ENCODE measurements around the gene NFKBIL1.
A peak's percentile ranks its signal among the peaks of the same experiment; 100 is the strongest.
"Not testable (repeated sequence)": the region's sequence is repeated elsewhere in the genome, so short reads cannot be mapped to it uniquely, and the experiment has no call there.

Gene NFKBIL1, protein sequence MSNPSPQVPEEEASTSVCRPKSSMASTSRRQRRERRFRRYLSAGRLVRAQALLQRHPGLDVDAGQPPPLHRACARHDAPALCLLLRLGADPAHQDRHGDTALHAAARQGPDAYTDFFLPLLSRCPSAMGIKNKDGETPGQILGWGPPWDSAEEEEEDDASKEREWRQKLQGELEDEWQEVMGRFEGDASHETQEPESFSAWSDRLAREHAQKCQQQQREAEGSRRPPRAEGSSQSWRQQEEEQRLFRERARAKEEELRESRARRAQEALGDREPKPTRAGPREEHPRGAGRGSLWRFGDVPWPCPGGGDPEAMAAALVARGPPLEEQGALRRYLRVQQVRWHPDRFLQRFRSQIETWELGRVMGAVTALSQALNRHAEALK

DNA sequence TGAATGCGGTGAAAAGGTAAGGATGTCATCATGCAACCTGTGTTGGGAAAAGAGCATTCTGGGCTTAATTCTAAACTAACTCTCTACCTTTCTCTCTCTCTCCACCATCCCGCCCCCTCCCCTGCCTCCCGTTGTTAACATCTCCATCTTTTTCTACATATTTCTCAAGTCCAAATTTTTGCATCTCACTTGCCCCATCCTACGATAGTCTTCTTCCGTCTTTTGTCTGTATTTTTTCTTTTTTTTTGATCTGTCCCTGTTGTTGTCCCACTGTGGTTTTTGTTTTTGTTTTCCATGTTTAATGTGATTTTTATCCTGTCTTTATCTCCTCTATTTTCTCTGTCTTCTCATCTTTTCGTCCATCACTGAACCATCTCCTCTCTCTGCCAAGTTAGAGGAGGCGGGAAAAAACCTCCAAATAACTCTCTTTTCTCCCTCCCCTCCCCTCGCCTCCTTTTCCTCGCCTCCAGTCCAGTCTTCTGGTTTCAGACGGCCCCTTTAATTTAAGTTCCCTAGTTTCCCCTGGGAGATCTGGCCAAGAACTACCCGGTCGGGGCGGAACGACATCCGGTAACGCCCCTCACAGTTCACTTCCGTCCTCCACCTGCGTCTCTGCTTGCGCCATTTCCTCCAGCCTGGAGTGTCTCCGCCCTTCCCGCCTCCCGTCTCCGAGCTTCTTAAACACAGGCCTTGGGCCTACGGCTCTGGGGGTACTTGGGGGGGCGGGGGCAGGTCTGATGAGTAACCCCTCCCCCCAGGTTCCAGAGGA, at the start of gene NFKBIL1:
Gene NFKBIL1, plus strand, starts transcription at position 651 of the 769 bp plus-strand sequence. Its CDS starts 87 bp downstream, at position 738.
- in situ Hi-C loops (cut with HindIII; ENCODE audit: low sequenced_read_pairs), result no loop called here
- DNase-seq (ENCODE audit: low read depth), result peak; percentile 95
- H3K4me3 ChIP-seq (ENCODE audit: low read depth, low read length), result peak within 1 kb of the TSS; percentile 54
- TF ChIP-seq, protein P1, sequence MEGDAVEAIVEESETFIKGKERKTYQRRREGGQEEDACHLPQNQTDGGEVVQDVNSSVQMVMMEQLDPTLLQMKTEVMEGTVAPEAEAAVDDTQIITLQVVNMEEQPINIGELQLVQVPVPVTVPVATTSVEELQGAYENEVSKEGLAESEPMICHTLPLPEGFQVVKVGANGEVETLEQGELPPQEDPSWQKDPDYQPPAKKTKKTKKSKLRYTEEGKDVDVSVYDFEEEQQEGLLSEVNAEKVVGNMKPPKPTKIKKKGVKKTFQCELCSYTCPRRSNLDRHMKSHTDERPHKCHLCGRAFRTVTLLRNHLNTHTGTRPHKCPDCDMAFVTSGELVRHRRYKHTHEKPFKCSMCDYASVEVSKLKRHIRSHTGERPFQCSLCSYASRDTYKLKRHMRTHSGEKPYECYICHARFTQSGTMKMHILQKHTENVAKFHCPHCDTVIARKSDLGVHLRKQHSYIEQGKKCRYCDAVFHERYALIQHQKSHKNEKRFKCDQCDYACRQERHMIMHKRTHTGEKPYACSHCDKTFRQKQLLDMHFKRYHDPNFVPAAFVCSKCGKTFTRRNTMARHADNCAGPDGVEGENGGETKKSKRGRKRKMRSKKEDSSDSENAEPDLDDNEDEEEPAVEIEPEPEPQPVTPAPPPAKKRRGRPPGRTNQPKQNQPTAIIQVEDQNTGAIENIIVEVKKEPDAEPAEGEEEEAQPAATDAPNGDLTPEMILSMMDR (IDR thresholded peaks at IDR 0.05; ENCODE audit: low read depth, low read length, missing control alignments), result no peak

DNA sequence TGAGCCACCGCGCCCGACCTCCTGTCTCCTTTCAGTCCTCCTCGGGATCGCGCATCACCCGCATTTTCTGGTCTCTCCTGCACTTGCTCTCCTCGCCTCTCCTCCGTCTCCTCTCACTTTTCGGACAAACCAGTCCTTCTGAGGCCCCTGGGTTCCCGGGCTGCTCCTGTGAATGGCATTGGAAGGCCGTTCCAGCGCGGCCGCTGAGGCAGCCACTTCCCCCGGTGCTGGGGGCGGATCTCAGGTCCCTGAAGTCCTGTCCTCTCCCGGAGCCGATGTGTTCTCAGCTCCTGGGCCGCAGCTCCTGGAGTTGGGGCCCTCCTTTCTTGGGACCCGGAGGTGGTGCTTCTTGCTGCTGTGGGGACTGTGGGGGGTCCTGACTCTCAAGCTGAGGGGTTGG, 48.7 kb upstream of the NFKBIL1 start:
- DNase-seq (ENCODE audit: low read depth), result no peak
- TF ChIP-seq, protein P1 (IDR thresholded peaks at IDR 0.05; ENCODE audit: low read depth, low read length, missing control alignments), result no peak
- in situ Hi-C loops (cut with HindIII; ENCODE audit: low sequenced_read_pairs), result no loop called here

DNA sequence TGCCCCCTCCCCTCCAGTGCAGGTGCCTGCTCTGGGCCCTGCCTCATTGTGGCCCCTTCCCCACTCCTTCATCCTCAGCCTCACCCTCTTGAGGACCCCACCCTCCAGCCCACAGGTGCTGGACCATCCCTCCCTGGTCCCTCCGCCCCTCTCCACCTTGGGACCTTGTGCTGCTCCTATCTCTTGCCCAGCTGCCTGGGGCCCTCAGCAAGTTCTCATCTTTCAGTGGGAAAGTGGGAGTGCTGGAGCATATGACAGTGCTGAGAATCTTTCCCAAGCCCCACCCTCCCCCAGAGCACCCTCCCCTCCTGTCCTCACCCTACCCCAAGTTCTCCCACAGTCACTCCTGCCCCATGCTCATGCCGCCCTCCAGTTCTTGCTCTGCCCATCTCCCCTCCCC, 47.8 kb upstream of the NFKBIL1 start:
- DNase-seq (ENCODE audit: low read depth), result not testable (repeated sequence)

More for the DNA sequence above, 48.7 kb upstream of the NFKBIL1 start:
- peak overlapping the region; percentile 51 for H3K4me3 ChIP-seq (ENCODE audit: low read depth, low read length)

DNA sequence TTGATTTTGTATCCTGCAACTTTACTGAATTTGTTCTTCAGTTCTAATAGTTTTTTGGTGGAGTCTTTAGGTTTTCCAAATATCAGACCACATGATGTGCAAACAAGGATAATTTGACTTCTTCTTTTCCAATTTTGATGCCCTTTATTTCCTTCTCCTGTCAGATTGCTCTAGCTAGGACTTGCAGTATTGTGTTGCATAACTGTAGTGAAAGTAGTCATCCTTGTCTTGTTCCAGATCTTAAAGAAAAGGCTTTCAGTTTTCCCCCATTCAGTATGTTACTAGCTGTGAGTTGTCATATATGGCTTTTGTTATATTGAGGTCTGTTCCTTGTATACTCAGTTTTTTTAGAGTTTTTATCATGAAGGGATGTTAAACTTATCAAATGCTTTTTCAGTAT, 44.8 kb upstream of the NFKBIL1 start:
- no peak for DNase-seq (ENCODE audit: low read depth)
- TF ChIP-seq, protein P1 (IDR thresholded peaks at IDR 0.05; ENCODE audit: low read depth, low read length, missing control alignments), result no peak
- in situ Hi-C loops (cut with HindIII; ENCODE audit: low sequenced_read_pairs), result no loop called here
- no peak overlapping the region for H3K4me3 ChIP-seq (ENCODE audit: low read depth, low read length)

More for the DNA sequence above, 47.8 kb upstream of the NFKBIL1 start:
- H3K4me3 ChIP-seq (ENCODE audit: low read depth, low read length); in situ Hi-C loops (cut with HindIII; ENCODE audit: low sequenced_read_pairs): not testable (repeated sequence)

DNA sequence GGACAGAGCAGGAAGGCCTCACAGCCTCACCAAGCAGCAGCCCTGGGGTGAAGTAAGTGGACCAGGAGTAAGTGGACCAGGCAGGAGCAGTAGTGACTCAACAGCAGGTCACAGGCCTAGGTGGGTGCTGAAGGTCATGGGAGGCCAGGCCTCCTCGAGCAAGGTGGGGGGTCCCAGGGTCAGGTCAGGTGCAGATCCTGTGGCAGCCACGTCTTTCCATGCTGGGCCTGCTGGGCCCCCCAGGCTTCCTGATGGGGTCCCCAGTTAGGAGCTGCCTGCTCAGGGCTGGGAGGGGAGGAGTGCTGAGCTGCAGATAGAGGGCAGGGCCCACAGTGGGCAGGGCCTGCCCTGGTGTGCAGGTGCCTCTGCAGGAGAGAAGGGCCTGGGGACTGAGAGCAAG, 38.4 kb upstream of the NFKBIL1 start:
- DNase-seq (ENCODE audit: low read depth); H3K4me3 ChIP-seq (ENCODE audit: low read depth, low read length); in situ Hi-C loops (cut with HindIII; ENCODE audit: low sequenced_read_pairs): not testable (repeated sequence)

DNA sequence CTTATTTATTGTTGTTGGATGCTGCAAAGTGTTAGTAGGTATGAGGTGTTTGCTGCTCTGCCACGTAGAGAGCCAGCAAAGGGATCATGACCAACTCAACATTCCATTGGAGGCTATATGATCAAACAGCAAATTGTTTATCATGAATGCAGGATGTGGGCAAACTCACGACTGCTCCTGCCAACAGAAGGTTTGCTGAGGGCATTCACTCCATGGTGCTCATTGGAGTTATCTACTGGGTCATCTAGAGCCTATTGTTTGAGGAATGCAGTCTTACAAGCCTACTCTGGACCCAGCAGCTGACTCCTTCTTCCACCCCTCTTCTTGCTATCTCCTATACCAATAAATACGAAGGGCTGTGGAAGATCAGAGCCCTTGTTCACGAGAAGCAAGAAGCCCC, 37.4 kb upstream of the NFKBIL1 start:
- H3K4me3 ChIP-seq (ENCODE audit: low read depth, low read length), result no peak overlapping the region
- no peak for DNase-seq (ENCODE audit: low read depth)
- TF ChIP-seq, protein P1 (IDR thresholded peaks at IDR 0.05; ENCODE audit: low read depth, low read length, missing control alignments), result no peak
- in situ Hi-C loops (cut with HindIII; ENCODE audit: low sequenced_read_pairs), result no loop called here

DNA sequence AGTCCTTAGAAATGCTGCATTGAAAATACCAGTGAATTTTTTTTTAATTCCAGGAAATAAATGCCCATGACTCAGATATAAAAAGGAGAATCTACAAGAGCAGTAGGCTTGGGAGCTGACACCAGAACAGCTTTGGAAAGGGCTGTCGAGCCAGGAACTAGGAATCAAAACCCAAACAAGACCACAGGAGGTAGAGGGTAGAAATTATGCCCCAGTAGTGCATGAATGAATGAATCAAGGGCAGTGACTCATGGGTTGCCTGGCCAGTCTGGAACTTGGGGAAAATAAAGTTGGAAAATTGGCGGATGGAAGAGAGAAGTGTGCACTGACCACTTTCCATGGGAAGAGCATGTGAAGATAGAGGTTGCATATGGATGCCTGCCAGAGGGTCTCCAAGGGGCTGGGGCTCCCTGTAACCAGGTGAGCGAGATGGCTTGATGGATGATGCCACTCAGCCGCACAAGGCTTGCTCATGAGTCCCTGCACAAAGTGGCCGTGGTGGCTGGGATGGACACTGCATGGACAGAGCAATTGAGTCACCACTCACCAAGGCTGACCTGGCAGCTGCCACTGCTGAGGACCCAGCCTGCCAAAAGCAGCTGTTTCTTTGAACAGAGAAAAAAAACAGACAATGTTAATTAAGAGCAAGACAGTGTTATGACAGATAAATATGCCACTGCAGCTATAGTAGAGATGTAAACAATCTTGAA, 33.8 kb upstream of the NFKBIL1 start:
- in situ Hi-C loops (cut with HindIII; ENCODE audit: low sequenced_read_pairs), result no loop called here
- TF ChIP-seq, protein P1 (IDR thresholded peaks at IDR 0.05; ENCODE audit: low read depth, low read length, missing control alignments), result no peak

More for the DNA sequence above, 33.8 kb upstream of the NFKBIL1 start:
- H3K4me3 ChIP-seq (ENCODE audit: low read depth, low read length), result no peak overlapping the region
- no peak for DNase-seq (ENCODE audit: low read depth)
